GM21528 (cell line): ENCODE data around the gene PLEKHF1.

Experiments
- ATAC-seq: cut with Tn5 transposase; IDR thresholded peaks from one replicate; pipeline ENCODE4 v1.9.1; 2021; ENCODE audit warnings: mild to moderate bottlenecking, moderate library complexity; ENCODE audit not compliant: unreplicated experiment, low FRiP score

PLEKHF1 gene

DNA sequence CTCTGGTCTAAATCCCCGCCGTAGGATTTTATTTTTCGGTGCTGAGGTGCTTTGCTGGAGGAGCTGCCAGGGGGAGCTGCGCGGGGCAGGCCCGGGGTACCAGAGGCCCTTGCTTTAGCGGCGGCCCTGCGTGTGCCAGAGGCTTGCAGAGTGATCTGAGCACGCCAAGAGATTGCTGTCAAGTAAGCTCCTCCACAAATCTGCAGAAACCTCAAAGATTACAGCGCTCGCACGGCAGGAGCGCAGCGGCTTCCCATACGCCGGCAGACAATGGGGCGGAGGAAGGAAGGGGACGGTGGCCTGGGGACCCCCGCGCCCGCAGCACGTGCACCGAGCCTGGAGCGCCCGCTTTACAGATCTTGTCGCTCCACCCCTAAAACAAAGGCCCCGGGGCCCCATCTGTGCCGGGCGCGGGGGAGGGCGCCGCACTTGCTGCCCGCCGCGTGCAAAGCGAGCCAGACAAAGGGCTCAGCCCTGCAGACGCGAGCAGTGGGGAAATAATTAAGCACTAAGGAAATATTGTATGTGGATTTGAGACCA is 58.9 kb downstream of the PLEKHF1 start:
- ATAC-seq: no peak

- no peak for ATAC-seq
These were observed 59.5 kb downstream of the PLEKHF1 start for GRCh38 chr19:29724746-29725145.
